H1 (cell line): ENCODE results near the gene SORL1-AS1.

Experiments used
- CTCF ChIA-PET: fragments of 300-600 bp; sonication (Branson Sonifier 250); formaldehyde crosslinking; loops from one replicate; lab custom pipeline; 2021; ENCODE audit not compliant: partially characterized antibody; lab: Charles Lee
- POLR2A ChIA-PET: fragments of 300-600 bp; sonication (Branson Sonifier 250); formaldehyde crosslinking; loops from one replicate; lab custom pipeline; 2021; ENCODE audit warnings: inconsistent platforms; ENCODE audit not compliant: partially characterized antibody; lab: Charles Lee
- DNase-seq, 2 experiments: peaks; one replicate each; pipeline versions ENCODE4 v3.0.0 to v3.0.0-alpha.2; 2010 to 2022; ENCODE audit warnings: low spot score in 2 of 2, low read depth in 1 of 2, mixed read lengths in 1 of 2
- FAIRE-seq: peaks from 2 replicates; lab custom pipeline; 2011; peaks lifted over from hg19 to GRCh38; lab: Jason Lieb, UNC
- H2AFZ ChIP-seq: 2 replicates; pipeline ENCODE4 v1.8.1; 2012; ENCODE audit warnings: low read length, inconsistent platforms
- H2AK5ac ChIP-seq: 2 replicates; pipeline ENCODE4 v1.6.1; 2013; ENCODE audit warnings: low read depth, low read length
- H2BK120ac ChIP-seq: replicated peaks from 2 replicates; pipeline ENCODE3; 2013; ENCODE audit warnings: low read depth, low read length, inconsistent platforms
- H2BK12ac ChIP-seq: 2 replicates; pipeline ENCODE4 v1.6.1; 2013; ENCODE audit warnings: low read depth, low read length
- H2BK15ac ChIP-seq: 2 replicates; pipeline ENCODE4 v1.6.1; 2013; ENCODE audit warnings: low read length
- H2BK20ac ChIP-seq: 2 replicates; pipeline ENCODE4 v1.6.1; 2013; ENCODE audit warnings: low read length
- H2BK5ac ChIP-seq: 2 replicates; pipeline ENCODE4 v1.6.1; 2013; ENCODE audit warnings: low read depth, low read length
- H3K14ac ChIP-seq: 2 replicates; pipeline ENCODE4 v1.6.1; 2013; ENCODE audit warnings: inconsistent platforms; ENCODE audit not compliant: insufficient read length
- H3K18ac ChIP-seq: 2 replicates; pipeline ENCODE4 v1.6.1; 2013; ENCODE audit warnings: low read length; ENCODE audit errors: extremely low read depth
- H3K23ac ChIP-seq: 2 replicates; pipeline ENCODE4 v1.6.1; 2013; ENCODE audit warnings: inconsistent platforms; ENCODE audit not compliant: insufficient read length
- H3K23me2 ChIP-seq: 2 replicates; pipeline ENCODE4 v1.6.1; 2013; ENCODE audit warnings: low read depth, low read length
- H3K27ac ChIP-seq: 2 replicates; pipeline ENCODE4 v1.6.1; 2011; ENCODE audit warnings: low read depth, low read length, inconsistent platforms
- H3K27me3 ChIP-seq, 4 experiments: replicated peaks in 1 of 4; 1 replicate in 1 of 4; 2 replicates in 3 of 4; pipeline versions ENCODE4 v1.6.1 to v1.8.1; 2011 to 2013; ENCODE audit warnings: low read length in 3 of 4, mild to moderate bottlenecking in 3 of 4, inconsistent platforms in 2 of 4, mixed read lengths in 2 of 4, moderate library complexity in 1 of 4; ENCODE audit not compliant: control insufficient read depth in 3 of 4, insufficient read depth in 3 of 4; ENCODE audit errors: extremely low read depth in 1 of 4
- H3K36me3 ChIP-seq, 4 experiments: 2 replicates each; pipeline versions ENCODE4 v1.6.1 to v1.8.1; 2011 to 2013; ENCODE audit warnings: mild to moderate bottlenecking in 4 of 4, low read length in 3 of 4, moderate library complexity in 2 of 4, control low read depth in 1 of 4, inconsistent platforms in 1 of 4; ENCODE audit not compliant: insufficient read depth in 4 of 4, control insufficient read depth in 2 of 4
- H3K4ac ChIP-seq: replicated peaks from 2 replicates; pipeline ENCODE3; 2013; ENCODE audit warnings: low read length, low read depth, mixed read lengths, inconsistent platforms; ENCODE audit not compliant: insufficient read length
- H3K4me1 ChIP-seq, 4 experiments: replicated peaks in 1 of 4; 1 replicate in 1 of 4; 2 replicates in 3 of 4; pipeline versions ENCODE4 v1.6.1 to v1.8.1; 2011 to 2013; ENCODE audit warnings: low read length in 3 of 4, inconsistent platforms in 2 of 4, mixed read lengths in 1 of 4; ENCODE audit not compliant: insufficient read depth in 4 of 4, control insufficient read depth in 3 of 4
- H3K4me2 ChIP-seq, 2 experiments: 2 replicates each; pipeline versions ENCODE4 v1.6.1 to v1.8.1; 2011 to 2013; ENCODE audit warnings: low read depth in 2 of 2, low read length in 2 of 2, control low read depth in 1 of 2, inconsistent platforms in 1 of 2, mild to moderate bottlenecking in 1 of 2; ENCODE audit not compliant: insufficient read depth in 1 of 2
- H3K4me3 ChIP-seq, 4 experiments: fragments of 200-600, 300-600 bp in 1 of 4; sonication (generic), shearing (Covaris generic), sonication (Bioruptor Twin) in 1 of 4; 2 replicates each; pipeline versions ENCODE4 v1.5.1 to v1.8.1; 2011 to 2016; ENCODE audit warnings: low read length in 4 of 4, low read depth in 3 of 4, control low read depth in 2 of 4, inconsistent platforms in 2 of 4, mild to moderate bottlenecking in 2 of 4, mixed read lengths in 1 of 4, moderate library complexity in 1 of 4; ENCODE audit not compliant: insufficient read depth in 2 of 4; ENCODE audit errors: extremely low read depth in 1 of 4
- H3K56ac ChIP-seq: replicated peaks from 2 replicates; pipeline ENCODE3; 2013; ENCODE audit warnings: low read depth, mild to moderate bottlenecking, mixed read lengths, low read length, inconsistent platforms; ENCODE audit not compliant: insufficient read length
- H3K79me1 ChIP-seq: 2 replicates; pipeline ENCODE4 v1.6.1; 2013; ENCODE audit warnings: low read depth, low read length, control low read depth
- H3K79me2 ChIP-seq, 2 experiments: 2 replicates each; pipeline versions ENCODE4 v1.6.1 to v1.8.1; 2012 to 2013; ENCODE audit warnings: low read length in 2 of 2, mild to moderate bottlenecking in 2 of 2, inconsistent platforms in 1 of 2; ENCODE audit not compliant: insufficient read depth in 2 of 2, control insufficient read depth in 1 of 2
- H3K9ac ChIP-seq, 4 experiments: replicated peaks in 1 of 4; 1 replicate in 1 of 4; 2 replicates in 3 of 4; pipeline versions ENCODE4 v1.6.1 to v1.8.1; 2011 to 2013; ENCODE audit warnings: low read depth in 3 of 4, low read length in 3 of 4, control low read depth in 2 of 4, mild to moderate bottlenecking in 2 of 4, moderate library complexity in 2 of 4, inconsistent platforms in 1 of 4; ENCODE audit errors: extremely low read depth in 1 of 4
- H3K9me3 ChIP-seq, 2 experiments: 2 replicates each; pipeline versions ENCODE4 v1.6.1 to v1.8.1; 2012 to 2013; ENCODE audit warnings: mild to moderate bottlenecking in 2 of 2, moderate library complexity in 2 of 2, control low read depth in 1 of 2, inconsistent platforms in 1 of 2, low read depth in 1 of 2, low read length in 1 of 2, mixed read lengths in 1 of 2; ENCODE audit not compliant: insufficient read depth in 2 of 2
- H4K20me1 ChIP-seq, 2 experiments: replicated peaks in 1 of 2; 2 replicates each; pipeline versions ENCODE3 to v1.8.1; 2011 to 2013; ENCODE audit warnings: inconsistent platforms in 2 of 2, low read length in 2 of 2, mild to moderate bottlenecking in 1 of 2; ENCODE audit not compliant: insufficient read depth in 2 of 2, control insufficient read depth in 1 of 2
- H4K5ac ChIP-seq: 2 replicates; pipeline ENCODE4 v1.6.1; 2013; ENCODE audit warnings: low read length, low read depth, mixed read lengths, inconsistent platforms; ENCODE audit not compliant: insufficient read length
- H4K8ac ChIP-seq: 2 replicates; pipeline ENCODE4 v1.8.0; 2013; ENCODE audit warnings: mild to moderate bottlenecking, moderate library complexity, low read length, inconsistent platforms; ENCODE audit not compliant: insufficient read depth; ENCODE audit errors: extremely low read depth
- H4K91ac ChIP-seq: replicated peaks from 2 replicates; pipeline ENCODE3; 2013; ENCODE audit warnings: low read length, mixed read lengths, inconsistent platforms; ENCODE audit not compliant: insufficient read length
- BACH1 ChIP-seq: IDR thresholded peaks from 2 replicates; pipeline ENCODE4 v1.6.1; 2012; ENCODE audit warnings: low read length, improper control_type of control experiment
- WGBS, 2 experiments: shearing (Covaris generic) in 1 of 2; methylation state at CpG; one replicate each; pipeline versions ENCODE4 v1.1.6 to v1.1.7; 2013 to 2015; ENCODE audit warnings: low lambda C conversion rate in 2 of 2, mixed read lengths in 2 of 2, inconsistent platforms in 1 of 2, low coverage in 1 of 2, missing lambda C conversion rate in 1 of 2; ENCODE audit not compliant: insufficient replicate concordance in 2 of 2, insufficient coverage in 1 of 2, insufficient read length in 1 of 2; ENCODE audit errors: extremely low coverage in 1 of 2, missing lambda C conversion rate in 1 of 2; 5-methylcytosine and 5-hydroxymethylcytosine counted together

SORL1-AS1 gene

DNA sequence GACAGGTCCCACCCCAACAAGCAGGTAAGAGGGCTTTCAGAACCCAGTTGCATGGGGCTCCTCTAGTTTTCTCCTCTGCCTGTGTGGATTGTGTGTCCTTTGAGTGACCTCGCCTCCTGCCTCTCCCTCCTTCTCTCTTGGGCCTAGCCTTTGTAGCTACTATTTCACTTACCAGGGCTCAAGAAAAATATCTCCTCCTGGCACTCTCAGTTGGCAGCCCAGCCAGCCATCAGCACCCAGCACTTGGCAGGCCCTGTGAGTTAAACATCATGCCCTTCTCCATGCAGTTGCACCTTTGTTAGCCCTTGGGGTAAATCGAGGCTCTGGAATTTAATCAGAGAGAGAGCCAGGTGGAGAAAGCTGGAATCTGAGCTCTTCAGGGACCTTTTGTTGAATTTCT, 35.4 kb upstream of the SORL1-AS1 start:
- no peak for DNase-seq
- H3K27me3 ChIP-seq, result no peaks in the 10 kb centered on the region
- H3K9me3 ChIP-seq, result no peaks in the 10 kb centered on the region
- H4K5ac ChIP-seq, result no peak overlapping the region
- peaks cover 2 to 31% (median 21%) of the 10 kb centered on the region in 4 experiments; a peak in 7 of 8 replicates for H3K36me3 ChIP-seq
- no peak overlapping the region for H3K4me2 ChIP-seq
- H2BK15ac ChIP-seq, result no peak overlapping the region
- no peak overlapping the region for H4K91ac ChIP-seq
- no peak overlapping the region for H3K4me3 ChIP-seq
- H3K4ac ChIP-seq, result no peak overlapping the region
- 0 out of 7 replicates have a peak, but pooled peaks cover 0 to under 1% (median 0%) of the 10 kb centered on the region in 4 experiments for H3K4me1 ChIP-seq
- CTCF ChIA-PET, result no interaction called here
- no peak for FAIRE-seq
- H2BK20ac ChIP-seq, result no peak overlapping the region
- no peak overlapping the region for H3K14ac ChIP-seq
- POLR2A ChIA-PET, result no interaction called here
- H2BK120ac ChIP-seq, result no peak overlapping the region
- 0 out of 2 replicates have a peak overlapping the region, but pooled peaks have one; percentile 4 for H3K27ac ChIP-seq
- no peaks in the 10 kb centered on the region for H3K23me2 ChIP-seq
- H3K18ac ChIP-seq, result no peak overlapping the region
- H2AFZ ChIP-seq, result no peak overlapping the region
- no peak overlapping the region for H2BK12ac ChIP-seq
- no peak overlapping the region for H2AK5ac ChIP-seq
- TF ChIP-seq BACH1, result no peak
- TF ChIP-seq, all 59 proteins: peak for 0
- Histone ChIP-seq H2BK5ac (no peak overlapping the region), H4K8ac (no peak overlapping the region; the same call in 1 of the 2 replicates), H3K23ac (no peak overlapping the region), H4K20me1 (no peaks in the 10 kb centered on the region), H3K79me1 (peaks cover 8% of the 10 kb centered on the region), H3K56ac (no peak overlapping the region), H3K79me2 (peaks cover 0 to 17% of the 10 kb centered on the region in 2 experiments; a peak in 2 of 4 replicates), H3K9ac (no peak overlapping the region)
- 86% methylated on average over 2 of the region's 2 CpGs; no CpG with 5 or more reads in 1 of the 2 experiments for WGBS, 2 experiments
